ENCODE data around the gene PYGM. TPM values are rescaled to one million over a fixed set of nuclear protein-coding genes. Genes with fewer than 3 reads are reported as not detected.
A peak's percentile ranks its signal among the peaks of the same experiment; 100 is the strongest.

The PYGM gene
- total RNA-seq, 2 donors from 2014 or later = 17.8 to 84.7 TPM

DNA sequence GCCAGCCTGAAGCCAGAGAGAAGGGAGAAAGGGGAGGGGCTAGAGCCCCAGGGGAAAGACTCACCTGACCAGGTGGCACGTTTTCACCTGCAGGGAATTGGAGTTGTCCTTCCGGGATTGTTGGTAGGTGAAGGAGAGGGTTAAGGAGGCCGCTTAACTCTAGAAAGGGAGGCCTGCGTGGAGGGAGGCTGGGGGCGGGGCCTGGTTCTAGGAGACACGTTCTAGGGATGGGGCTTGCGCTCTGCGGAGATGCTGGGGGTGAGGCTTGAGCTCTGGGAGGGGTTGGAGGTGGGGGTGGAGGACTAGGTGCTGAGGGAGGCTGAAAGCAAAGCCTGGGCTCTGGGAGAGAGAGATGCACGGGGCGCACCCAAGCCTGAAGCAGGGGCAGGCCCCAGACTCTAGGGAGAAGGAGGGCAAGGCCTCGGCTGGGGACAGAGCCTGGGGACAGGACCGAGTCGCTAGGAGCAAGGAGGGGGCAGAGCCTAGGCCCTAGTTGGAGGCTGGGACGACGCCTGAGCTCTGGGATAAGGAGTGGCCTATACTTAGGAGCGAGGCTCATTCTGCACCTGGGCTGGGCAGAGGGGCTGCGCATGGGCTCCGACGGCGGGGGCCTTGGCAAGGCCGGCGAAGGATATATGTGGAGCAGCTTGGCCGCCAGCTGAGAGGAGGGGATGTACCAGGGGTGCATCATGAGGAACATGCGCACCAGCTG, 18.2 kb downstream of the PYGM start:
- Histone ChIP-seq H3K4me3 (peak overlapping the region; percentile 54 to 69), H3K36me3 (no peaks in the 10 kb centered on the region), H3K27ac (peak overlapping the region; percentile 93 to 94), H3K9me3 (no peaks in the 10 kb centered on the region), H3K27me3 (no peaks in the 10 kb centered on the region), H3K4me1 (peaks cover 0 to 44% of the 10 kb centered on the region in 2 donors)
- no peak for TF ChIP-seq CTCF (IDR thresholded peaks at IDR 0.05)
- DNase-seq (ENCODE audit: low spot score) = no peak

DNA sequence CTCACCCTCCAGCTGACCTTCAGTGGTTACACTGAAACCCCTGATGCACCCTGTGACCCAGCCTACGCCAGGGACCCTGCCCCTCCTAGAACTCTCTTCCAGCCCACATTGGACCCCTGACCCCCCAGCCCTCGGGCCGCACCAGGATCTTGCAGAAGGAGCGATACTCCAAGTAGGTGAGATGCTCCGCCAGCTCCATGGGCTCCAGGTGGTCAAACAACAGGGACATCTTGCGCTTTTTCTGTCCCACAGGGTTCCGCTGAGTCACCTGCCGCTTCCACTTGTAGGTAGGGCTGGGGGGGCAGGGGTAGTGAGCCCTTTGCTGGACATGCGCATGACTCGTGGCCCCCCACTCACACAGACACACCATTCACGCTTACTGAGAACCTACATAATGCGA, 19.9 kb downstream of the PYGM start:
- H3K36me3 ChIP-seq = no peaks in the 10 kb centered on the region
- H3K27me3 ChIP-seq = no peaks in the 10 kb centered on the region
- H3K4me3 ChIP-seq = no peak overlapping the region
- H3K9me3 ChIP-seq = no peaks in the 10 kb centered on the region
- no peak for TF ChIP-seq CTCF (IDR thresholded peaks at IDR 0.05)
- no peak for DNase-seq (ENCODE audit: low spot score)
- no peak overlapping the region for H3K27ac ChIP-seq
- peaks cover 0 to 29% of the 10 kb centered on the region in 2 donors for H3K4me1 ChIP-seq

- H3K9me3 ChIP-seq = no peaks in the 10 kb centered on the region
- no peak overlapping the region for H3K27ac ChIP-seq
- H3K4me3 ChIP-seq = no peak overlapping the region
- no peak for DNase-seq (ENCODE audit: low spot score)
- H3K4me1 ChIP-seq = peaks cover 0 to under 1% of the 10 kb centered on the region in 2 donors
- no peak for TF ChIP-seq CTCF (IDR thresholded peaks at IDR 0.05)
- no peaks in the 10 kb centered on the region for H3K27me3 ChIP-seq
- H3K36me3 ChIP-seq = no peaks in the 10 kb centered on the region
Observed at GRCh38 chr11:64736654-64737053, 23.1 kb downstream of the PYGM start.

GRCh38 chr11:64735725-64736259, 24.0 kb downstream of the PYGM start:
- Histone ChIP-seq H3K4me1 (no peaks in the 10 kb centered on the region), H3K27ac (no peak overlapping the region), H3K9me3 (no peaks in the 10 kb centered on the region), H3K36me3 (no peaks in the 10 kb centered on the region), H3K4me3 (no peak overlapping the region), H3K27me3 (no peaks in the 10 kb centered on the region)
- DNase-seq (ENCODE audit: low spot score) = no peak
- no peak for TF ChIP-seq CTCF (IDR thresholded peaks at IDR 0.05)

GRCh38 chr11:64734811-64735724, 24.7 kb downstream of the PYGM start:
- H3K9me3 ChIP-seq = no peaks in the 10 kb centered on the region
- H3K27me3 ChIP-seq = no peaks in the 10 kb centered on the region
- no peak for TF ChIP-seq CTCF (IDR thresholded peaks at IDR 0.05)
- no peak overlapping the region for H3K4me3 ChIP-seq
- H3K36me3 ChIP-seq = no peaks in the 10 kb centered on the region
- H3K27ac ChIP-seq = no peak overlapping the region
- no peaks in the 10 kb centered on the region for H3K4me1 ChIP-seq
- no peak for DNase-seq (ENCODE audit: low spot score)
